MCF 10A (cell line): ENCODE measurements around the gene MZT1. TPM values are rescaled to one million over a fixed set of nuclear protein-coding genes. Genes with fewer than 3 reads are reported as not detected.

ENCODE experiments used
- BruUV-seq: library from RNA; stranded (reverse); fragments of 400-500 nt; replicated peaks from 2 replicates; lab custom pipeline; 2021; lab: Mats Ljungman, UMichigan
- CTCF ChIA-PET: fragments of 300-600 bp; sonication (Branson Sonifier 250); formaldehyde crosslinking; extraction: SDS; loops from one replicate; lab custom pipeline; 2021; ENCODE audit warnings: antibody characterized with exemption, inconsistent platforms; lab: Yijun Ruan, JAX
- POLR2A ChIA-PET: fragments of 300-600, 350-650 bp; sonication (Branson Sonifier 250); formaldehyde crosslinking; extraction: SDS; loops from one replicate; lab custom pipeline; 2020; ENCODE audit warnings: antibody characterized with exemption, inconsistent platforms; lab: Yijun Ruan, JAX
- DNase-seq: peaks from one replicate; pipeline ENCODE4 v3.0.0-alpha.2; 2018; ENCODE audit not compliant: unreplicated experiment
- H3K27ac Mint-ChIP-seq: one replicate; pipeline ENCODE4 v1.8.0; 2022; ENCODE audit warnings: mild to moderate bottlenecking, low read depth, mixed read lengths; ENCODE audit not compliant: unreplicated experiment
- H3K27me3 Mint-ChIP-seq: one replicate; pipeline ENCODE4 v1.8.0; 2022; ENCODE audit warnings: mixed read lengths; ENCODE audit not compliant: insufficient read depth, unreplicated experiment
- H3K36me3 Mint-ChIP-seq: one replicate; pipeline ENCODE4 v1.8.0; 2022; ENCODE audit warnings: mild to moderate bottlenecking, moderate library complexity, mixed read lengths; ENCODE audit not compliant: insufficient read depth, unreplicated experiment
- H3K4me1 Mint-ChIP-seq: one replicate; pipeline ENCODE4 v1.8.0; 2022; ENCODE audit warnings: mixed read lengths; ENCODE audit not compliant: insufficient read depth, unreplicated experiment
- H3K4me3 Mint-ChIP-seq: one replicate; pipeline ENCODE4 v1.8.0; 2022; ENCODE audit warnings: mild to moderate bottlenecking, moderate library complexity, mixed read lengths; ENCODE audit not compliant: unreplicated experiment
- H3K9me3 Mint-ChIP-seq: one replicate; pipeline ENCODE4 v1.8.0; 2022; ENCODE audit warnings: mixed read lengths; ENCODE audit not compliant: unreplicated experiment
- CTCF ChIP-seq: fragments of 200-600 bp; IDR thresholded peaks from one replicate; pipeline ENCODE4 v1.8.0; 2022; ENCODE audit warnings: antibody characterized with exemption, mild to moderate bottlenecking; ENCODE audit not compliant: unreplicated experiment
- intact Hi-C: fragments of 100-400 bp; cut with micrococcal nuclease; formaldehyde crosslinking; loops from 2 replicates; pipeline ENCODE4 v1.14.1; 2022
- total RNA-seq: library from RNA; stranded (reverse); gene quantifications from 2 replicates; pipeline ENCODE4 v1.2.3, GENCODE V29; 2022

Gene MZT1
- total RNA-seq, 1 experiment from 2014 or later = 28.4 TPM

- Mint-ChIP-seq H3K9me3 (no peaks in the 10 kb centered on the region), H3K27ac (no peak overlapping the region), H3K4me1 (no peaks in the 10 kb centered on the region), H3K36me3 (no peaks in the 10 kb centered on the region), H3K27me3 (peaks cover 75% of the 10 kb centered on the region), H3K4me3 (no peak overlapping the region)
- intact Hi-C loops = no loop called here
- no peak for TF ChIP-seq CTCF
- no peak for DNase-seq
- BruUV-seq = no TSS peak
- ChIA-PET POLR2A (interaction anchor here (0.7 kb wide), 1 partner anchor 62 kb away, joined by 3 read pairs; no protein-coding TSS in a partner anchor), CTCF (interaction anchor here (1.1 kb wide), 1 partner anchor 18 kb away, joined by 3 read pairs; no protein-coding TSS in a partner anchor)
Measured at GRCh38 chr13:72678312-72678711, 49.1 kb downstream of the MZT1 start.

GRCh38 chr13:72677431-72677830, 50.0 kb downstream of the MZT1 start:
- Mint-ChIP-seq H3K27ac (no peak overlapping the region), H3K36me3 (no peaks in the 10 kb centered on the region), H3K9me3 (no peaks in the 10 kb centered on the region), H3K27me3 (peaks cover 75% of the 10 kb centered on the region), H3K4me1 (no peaks in the 10 kb centered on the region), H3K4me3 (no peak overlapping the region)
- ChIA-PET POLR2A (no interaction called here), CTCF (interaction anchor here (1.1 kb wide), 1 partner anchor 19 kb away, joined by 3 read pairs; no protein-coding TSS in a partner anchor)
- no TSS peak for BruUV-seq
- no peak for TF ChIP-seq CTCF
- DNase-seq = no peak
- intact Hi-C loops = no loop called here

- CTCF ChIA-PET = interaction anchor here (0.6 to 0.7 kb wide), 3 partner anchors 23 to 1888 kb away, joined by 3 to 5 read pairs (median 4); no protein-coding TSS in a partner anchor
- no TSS peak for BruUV-seq
- intact Hi-C loops = no loop called here
Measured at GRCh38 chr13:72666391-72666790, 61.0 kb downstream of the MZT1 start.

GRCh38 chr13:72662548-72662947, 64.9 kb downstream of the MZT1 start:
- no peak for TF ChIP-seq CTCF
- Mint-ChIP-seq H3K27ac (no peak overlapping the region), H3K9me3 (no peaks in the 10 kb centered on the region), H3K36me3 (no peaks in the 10 kb centered on the region), H3K4me3 (no peak overlapping the region), H3K27me3 (peaks cover 78% of the 10 kb centered on the region), H3K4me1 (no peaks in the 10 kb centered on the region)
- POLR2A ChIA-PET = no interaction called here
- intact Hi-C loops = no loop called here
- CTCF ChIA-PET = no interaction called here
- DNase-seq = no peak
- no TSS peak for BruUV-seq

More at GRCh38 chr13:72666391-72666790, 61.0 kb downstream of the MZT1 start:
- no peak overlapping the region for H3K27ac Mint-ChIP-seq
- H3K9me3 Mint-ChIP-seq = no peaks in the 10 kb centered on the region
- POLR2A ChIA-PET = interaction anchor here (1.3 kb wide), 1 partner anchor 16 kb away, joined by 3 read pairs; no protein-coding TSS in a partner anchor
- H3K36me3 Mint-ChIP-seq = no peaks in the 10 kb centered on the region
- no peak for TF ChIP-seq CTCF
- peaks cover 55% of the 10 kb centered on the region for H3K27me3 Mint-ChIP-seq
- no peak for DNase-seq
- no peak overlapping the region for H3K4me3 Mint-ChIP-seq
- no peaks in the 10 kb centered on the region for H3K4me1 Mint-ChIP-seq

Other genes starting within 250 kb of the MZT1 start
- gene BORA, start 294 bp upstream of the MZT1 start, total RNA-seq = 10.5 and 14.1 TPM in 2 replicates
- 41.3 and 44.4 TPM in 2 replicates for gene DIS3, start 54.3 kb upstream of the MZT1 start, total RNA-seq
- gene PIBF1, start 54.5 kb upstream of the MZT1 start, total RNA-seq = 30.4 and 38.4 TPM in 2 replicates